ENCODE data around the gene PGM5. TPM values are rescaled to one million over a fixed set of nuclear protein-coding genes. Genes with fewer than 3 reads are reported as not detected.
A peak's percentile ranks its signal among the peaks of the same experiment; 100 is the strongest.

PGM5 gene
- total RNA-seq, 1 experiment from 2014 or later: not detected

DNA sequence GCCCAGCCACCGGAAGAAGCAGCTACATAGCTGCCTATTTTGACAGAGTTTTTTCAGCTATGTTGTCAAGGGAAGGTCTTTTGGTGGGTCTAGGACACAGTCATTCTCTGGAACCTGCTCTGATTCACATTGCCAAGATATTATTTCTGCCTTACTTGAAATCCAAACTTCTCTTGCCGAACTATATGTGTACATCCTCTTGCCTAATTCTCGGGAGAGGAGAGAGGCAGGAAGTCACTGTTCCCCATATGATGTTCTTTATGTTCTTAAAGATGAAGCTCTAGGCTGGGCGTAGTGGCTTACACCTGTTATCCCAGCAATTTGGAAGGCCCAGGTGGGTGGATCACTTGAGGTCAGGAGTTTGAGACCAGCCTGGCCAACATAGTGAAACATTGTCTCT lies 175.7 kb downstream of the PGM5 start:
- Histone ChIP-seq H3K9ac (ENCODE audit: extremely low read depth, insufficient read length, low read length) (no peak overlapping the region), H3K4me1 (ENCODE audit: insufficient read depth, low read length) (no peaks in the 10 kb centered on the region), H3K18ac (ENCODE audit: insufficient read length, low read depth, low read length) (no peak overlapping the region), H3K27me3 (ENCODE audit: insufficient read depth, low read length) (0 out of 2 replicates have a peak, but pooled peaks cover 2% of the 10 kb centered on the region), H4K8ac (replicated peaks; ENCODE audit: insufficient read length, low read depth, low read length) (no peak overlapping the region), H3K4me2 (ENCODE audit: insufficient read depth, insufficient read length, low read length) (no peak overlapping the region), H3K56ac (ENCODE audit: insufficient read length, low read depth, low read length) (no peak overlapping the region), H4K20me1 (ENCODE audit: control insufficient read depth, insufficient read depth, insufficient read length) (no peaks in the 10 kb centered on the region), H3K23me2 (ENCODE audit: insufficient read length, low read depth, low read length, poor library complexity, severe bottlenecking) (no peaks in the 10 kb centered on the region), H3K9me3 (ENCODE audit: control insufficient read depth, low read depth, low read length) (no peaks in the 10 kb centered on the region), H2AFZ (ENCODE audit: low read length) (no peak overlapping the region), H3K23ac (ENCODE audit: insufficient read length, low read depth, low read length) (no peak overlapping the region), H2BK12ac (ENCODE audit: insufficient read length, low read depth, low read length) (no peak overlapping the region), H2BK5ac (ENCODE audit: insufficient read length, low read length) (no peak overlapping the region), H4K91ac (ENCODE audit: insufficient read length, low read depth, low read length) (no peak overlapping the region), H2BK15ac (ENCODE audit: low read depth, low read length) (no peak overlapping the region), H3K27ac (ENCODE audit: insufficient read length, low read depth, low read length) (no peak overlapping the region), H3K14ac (ENCODE audit: insufficient read depth, low read length) (no peak overlapping the region), H2AK5ac (ENCODE audit: insufficient read length, low read length) (no peak overlapping the region), H3K4ac (ENCODE audit: low read depth, low read length) (no peak overlapping the region), H3K79me2 (ENCODE audit: insufficient read depth, low read length) (no peaks in the 10 kb centered on the region), H3K79me1 (ENCODE audit: insufficient read depth, low read depth, low read length, poor library complexity, severe bottlenecking) (no peaks in the 10 kb centered on the region), H4K5ac (ENCODE audit: insufficient read length, low read depth, low read length) (no peak overlapping the region), H2BK120ac (ENCODE audit: low read depth, low read length, poor library complexity, severe bottlenecking) (no peak overlapping the region), H2BK20ac (ENCODE audit: low read depth, low read length, poor library complexity, severe bottlenecking) (no peak overlapping the region), H3T11ph (ENCODE audit: low read length) (no peak overlapping the region)
- no peak for TF ChIP-seq CTCF (conservative IDR thresholded peaks at IDR 0.05)
- H3K4me3 Mint-ChIP-seq: no peak overlapping the region
- WGBS (ENCODE audit: extremely low coverage, insufficient read length, low lambda C conversion rate): no CpG with 5 or more reads among the region's 4 CpGs
- no peaks in the 10 kb centered on the region for H3K36me3 Mint-ChIP-seq (ENCODE audit: insufficient read depth in 1 of 3, low read depth in 3 of 3)
- peaks cover 97% of the 10 kb centered on the region for H3K27me3 Mint-ChIP-seq (ENCODE audit: low read depth)
- H3K4me1 Mint-ChIP-seq: no peaks in the 10 kb centered on the region
- DNase-seq: no peak
- 0 out of 7 replicates have a peak overlapping the region, but pooled peaks of 1 of the 3 experiments have one; percentile 27 for H3K27ac Mint-ChIP-seq
- H3K9me3 Mint-ChIP-seq: no peaks in the 10 kb centered on the region
